Breast epithelium (tissue), 4 donors: Measurements from ENCODE around the gene LCE1E. TPM values are rescaled to one million over a fixed set of nuclear protein-coding genes. Genes with fewer than 3 reads are reported as not detected.

Experiments
- DNase-seq, 2 donors: peaks; one replicate each; pipeline ENCODE4 v3.0.0-alpha.2; 2019; ENCODE audit warnings: low spot score in 2 of 2
- H3K27ac ChIP-seq, 2 donors: fragments of 200-600 bp; sonication (generic) in 1 of 2; one replicate each; pipeline ENCODE4 v1.5.1; 2016 to 2019; ENCODE audit warnings: mild to moderate bottlenecking in 1 of 2
- H3K27me3 ChIP-seq, 2 donors: fragments of 200-600 bp; sonication (generic) in 1 of 2; one replicate each; pipeline versions ENCODE4 v1.5.1 to v1.6.0; 2017 to 2019; ENCODE audit warnings: control low read depth in 1 of 2, mild to moderate bottlenecking in 1 of 2
- H3K36me3 ChIP-seq: fragments of 200-600 bp; one replicate; pipeline ENCODE4 v1.5.1; 2019
- H3K4me1 ChIP-seq, 2 donors: fragments of 200-600 bp; sonication (generic); one replicate each; pipeline ENCODE4 v1.5.1; 2016 to 2019; ENCODE audit warnings: control low read depth in 1 of 2
- H3K4me3 ChIP-seq, 3 donors: fragments of 200-600 bp; sonication (generic); 1 replicate in 2 of 3; 2 replicates in 1 of 3; pipeline ENCODE4 v1.5.1; 2016 to 2019; ENCODE audit warnings: mild to moderate bottlenecking in 3 of 3, moderate library complexity in 2 of 3
- H3K9me3 ChIP-seq, 2 donors: fragments of 200-600 bp; sonication (generic) in 1 of 2; one replicate each; pipeline ENCODE4 v1.5.1; 2016 to 2019; ENCODE audit warnings: control low read depth in 1 of 2
- CTCF ChIP-seq, 3 donors: fragments of 450-650 bp; IDR thresholded peaks; one replicate each; pipeline ENCODE4 v1.5.1; 2016 to 2017; ENCODE audit warnings: antibody characterized with exemption in 3 of 3, mild to moderate bottlenecking in 3 of 3, moderate library complexity in 3 of 3
- POLR2A ChIP-seq: fragments of 450-650 bp; IDR thresholded peaks from one replicate; pipeline ENCODE4 v1.6.1; 2016; ENCODE audit warnings: antibody characterized with exemption, mild to moderate bottlenecking, moderate library complexity
- POLR2AphosphoS5 ChIP-seq, 3 donors: sonication (generic); formaldehyde crosslinking; IDR thresholded peaks; one replicate each; pipeline ENCODE4 v1.6.1; 2017; ENCODE audit warnings: antibody characterized with exemption in 3 of 3
- intact Hi-C: fragments of 100-400 bp; cut with DNase I; formaldehyde crosslinking; loops from one replicate; pipeline ENCODE4 v1.15.1; 2023; ENCODE audit warnings: low total_unique reads
- total RNA-seq, 3 donors: library from RNA; depleted of rRNA; stranded (reverse); fragments of >200 nt; gene quantifications; one replicate each; pipeline ENCODE4 v1.1.0, GENCODE V29; 2016

The LCE1E gene
- total RNA-seq, 3 donors from 2014 or later = not detected

- H3K4me1 ChIP-seq = no peaks in the 10 kb centered on the region
- no peak overlapping the region for H3K27ac ChIP-seq
- H3K9me3 ChIP-seq = no peaks in the 10 kb centered on the region
- intact Hi-C loops = no loop called here
- no peak overlapping the region for H3K4me3 ChIP-seq
- no peak for DNase-seq
- H3K36me3 ChIP-seq = no peaks in the 10 kb centered on the region
- no peak for TF ChIP-seq CTCF (IDR thresholded peaks at IDR 0.05)
- TF ChIP-seq POLR2AphosphoS5 (IDR thresholded peaks at IDR 0.05) = no peak
- TF ChIP-seq POLR2A = no peak
- H3K27me3 ChIP-seq = no peaks in the 10 kb centered on the region
Observed at GRCh38 chr1:152745289-152745704, 40.8 kb upstream of the LCE1E start.

- H3K4me3 ChIP-seq = no peak overlapping the region
- intact Hi-C loops = no loop called here
- no peak overlapping the region for H3K27ac ChIP-seq
- no peaks in the 10 kb centered on the region for H3K36me3 ChIP-seq
- DNase-seq = no peak
- no peaks in the 10 kb centered on the region for H3K9me3 ChIP-seq
- no peaks in the 10 kb centered on the region for H3K27me3 ChIP-seq
- TF ChIP-seq POLR2A (no peak), POLR2AphosphoS5 (IDR thresholded peaks at IDR 0.05) (no peak), CTCF (IDR thresholded peaks at IDR 0.05) (no peak)
- no peaks in the 10 kb centered on the region for H3K4me1 ChIP-seq
Observed at GRCh38 chr1:152745765-152746444, 40.2 kb upstream of the LCE1E start.

- no peak overlapping the region for H3K4me3 ChIP-seq
- no peaks in the 10 kb centered on the region for H3K9me3 ChIP-seq
- H3K4me1 ChIP-seq = no peaks in the 10 kb centered on the region
- intact Hi-C loops = no loop called here
- no peaks in the 10 kb centered on the region for H3K36me3 ChIP-seq
- no peak for DNase-seq
- TF ChIP-seq POLR2AphosphoS5 (IDR thresholded peaks at IDR 0.05) (no peak), CTCF (IDR thresholded peaks at IDR 0.05) (no peak), POLR2A (no peak)
- H3K27me3 ChIP-seq = no peaks in the 10 kb centered on the region
- no peak overlapping the region for H3K27ac ChIP-seq
Observed at GRCh38 chr1:152747831-152748230, 38.2 kb upstream of the LCE1E start.

GRCh38 chr1:152752225-152752624 is 33.8 kb upstream of the LCE1E start:
- intact Hi-C loops = no loop called here
- no peaks in the 10 kb centered on the region for H3K4me1 ChIP-seq
- H3K36me3 ChIP-seq = no peaks in the 10 kb centered on the region
- no peak overlapping the region for H3K4me3 ChIP-seq
- no peak for TF ChIP-seq CTCF (IDR thresholded peaks at IDR 0.05)
- TF ChIP-seq POLR2AphosphoS5 (IDR thresholded peaks at IDR 0.05) = no peak
- no peak for TF ChIP-seq POLR2A
- no peak for DNase-seq
- H3K27me3 ChIP-seq = peaks cover 0 to 3% of the 10 kb centered on the region in 2 donors
- no peak overlapping the region for H3K27ac ChIP-seq
- H3K9me3 ChIP-seq = no peaks in the 10 kb centered on the region

GRCh38 chr1:152753586-152753985 is 32.5 kb upstream of the LCE1E start:
- DNase-seq = no peak
- no peaks in the 10 kb centered on the region for H3K9me3 ChIP-seq
- H3K27me3 ChIP-seq = peaks cover 0 to 3% of the 10 kb centered on the region in 2 donors
- intact Hi-C loops = no loop called here
- no peak overlapping the region for H3K27ac ChIP-seq
- TF ChIP-seq POLR2AphosphoS5 (IDR thresholded peaks at IDR 0.05) = no peak
- TF ChIP-seq CTCF (IDR thresholded peaks at IDR 0.05) = no peak
- no peak for TF ChIP-seq POLR2A
- H3K36me3 ChIP-seq = no peaks in the 10 kb centered on the region
- no peaks in the 10 kb centered on the region for H3K4me1 ChIP-seq
- no peak overlapping the region for H3K4me3 ChIP-seq
